ENCODE measurements around the gene AMZ2.
"Not testable (repeated sequence)": the region's sequence is repeated elsewhere in the genome, so short reads cannot be mapped to it uniquely, and the experiment has no call there.

The AMZ2 gene

GRCh38 chr17:68220786-68221185, 27.1 kb upstream of the AMZ2 start:
- H3K27me3 ChIP-seq (ENCODE audit: insufficient read depth, low read length); H3F3A ChIP-seq (ENCODE audit: insufficient read depth, low read length); H3K9me3 ChIP-seq (ENCODE audit: low read length); H2AFZ ChIP-seq (ENCODE audit: low read length); H3K9me2 ChIP-seq (ENCODE audit: low read depth, low read length); H3K79me2 ChIP-seq (ENCODE audit: insufficient read depth, low read length); H4K20me1 ChIP-seq (ENCODE audit: insufficient read depth, low read length): not testable (repeated sequence)
- Histone ChIP-seq H3K36me3 (ENCODE audit: insufficient read depth, low read length) (peaks cover 17% of the 10 kb centered on the region; the same call in 1 of the 2 replicates), H3K27ac (ENCODE audit: low read depth, low read length, poor library complexity, severe bottlenecking) (peak overlapping the region; percentile 89), H3K9ac (ENCODE audit: low read length) (peak overlapping the region; percentile 28; the same call in 1 of the 2 replicates), H3K4me2 (ENCODE audit: low read length) (peak overlapping the region; percentile 59), H3K4me1 (ENCODE audit: insufficient read depth, low read length, severe bottlenecking) (peaks cover 74% of the 10 kb centered on the region), H3K4me3 (ENCODE audit: low read depth, low read length, poor library complexity, severe bottlenecking) (peak overlapping the region; percentile 11)

GRCh38 chr17:68221786-68222185, 26.1 kb upstream of the AMZ2 start:
- Histone ChIP-seq H3K4me2 (ENCODE audit: low read length) (peak overlapping the region; percentile 59), H3K79me2 (ENCODE audit: insufficient read depth, low read length) (no peaks in the 10 kb centered on the region), H3K9me2 (ENCODE audit: low read depth, low read length) (no peaks in the 10 kb centered on the region), H3K27ac (ENCODE audit: low read depth, low read length, poor library complexity, severe bottlenecking) (peak overlapping the region; percentile 89), H3K9ac (ENCODE audit: low read length) (peak overlapping the region; percentile 60), H3K9me3 (ENCODE audit: low read length) (no peaks in the 10 kb centered on the region), H3K4me1 (ENCODE audit: insufficient read depth, low read length, severe bottlenecking) (peaks cover 78% of the 10 kb centered on the region), H3K4me3 (ENCODE audit: low read depth, low read length, poor library complexity, severe bottlenecking) (peak overlapping the region; percentile 50), H4K20me1 (ENCODE audit: insufficient read depth, low read length) (no peaks in the 10 kb centered on the region), H3F3A (ENCODE audit: insufficient read depth, low read length) (no peaks in the 10 kb centered on the region; the same call in 1 of the 2 replicates), H3K36me3 (ENCODE audit: insufficient read depth, low read length) (peaks cover 13% of the 10 kb centered on the region; the same call in 1 of the 2 replicates), H2AFZ (ENCODE audit: low read length) (no peak overlapping the region), H3K27me3 (ENCODE audit: insufficient read depth, low read length) (no peaks in the 10 kb centered on the region)
- no peak for TF ChIP-seq EZH2 (IDR thresholded peaks at IDR 0.05; ENCODE audit: borderline replicate concordance, low read length)
- no peak for TF ChIP-seq CTCF (IDR thresholded peaks at IDR 0.05; ENCODE audit: low read length)

- Histone ChIP-seq H3K27me3 (ENCODE audit: insufficient read depth, low read length) (no peaks in the 10 kb centered on the region), H3K4me3 (ENCODE audit: low read depth, low read length, poor library complexity, severe bottlenecking) (peak overlapping the region; percentile 50), H3K4me2 (ENCODE audit: low read length) (peak overlapping the region; percentile 59), H2AFZ (ENCODE audit: low read length) (no peak overlapping the region), H3K9ac (ENCODE audit: low read length) (peak overlapping the region; percentile 47; the same call in 1 of the 2 replicates), H3K9me3 (ENCODE audit: low read length) (no peaks in the 10 kb centered on the region), H3K79me2 (ENCODE audit: insufficient read depth, low read length) (no peaks in the 10 kb centered on the region), H3F3A (ENCODE audit: insufficient read depth, low read length) (no peaks in the 10 kb centered on the region; the same call in 1 of the 2 replicates), H3K4me1 (ENCODE audit: insufficient read depth, low read length, severe bottlenecking) (peaks cover 71% of the 10 kb centered on the region), H3K9me2 (ENCODE audit: low read depth, low read length) (no peaks in the 10 kb centered on the region), H4K20me1 (ENCODE audit: insufficient read depth, low read length) (no peaks in the 10 kb centered on the region), H3K36me3 (ENCODE audit: insufficient read depth, low read length) (peaks cover 13% of the 10 kb centered on the region; the same call in 1 of the 2 replicates), H3K27ac (ENCODE audit: low read depth, low read length, poor library complexity, severe bottlenecking) (peak overlapping the region; percentile 89)
- TF ChIP-seq EZH2 (IDR thresholded peaks at IDR 0.05; ENCODE audit: borderline replicate concordance, low read length): no peak
- no peak for TF ChIP-seq CTCF (IDR thresholded peaks at IDR 0.05; ENCODE audit: low read length)
Observed at GRCh38 chr17:68222606-68223005, 25.2 kb upstream of the AMZ2 start.

- not testable (repeated sequence) for H2AFZ ChIP-seq (ENCODE audit: low read length); H3K36me3 ChIP-seq (ENCODE audit: insufficient read depth, low read length); H4K20me1 ChIP-seq (ENCODE audit: insufficient read depth, low read length); H3F3A ChIP-seq (ENCODE audit: insufficient read depth, low read length); H3K79me2 ChIP-seq (ENCODE audit: insufficient read depth, low read length); H3K27me3 ChIP-seq (ENCODE audit: insufficient read depth, low read length); H3K9me2 ChIP-seq (ENCODE audit: low read depth, low read length); H3K9me3 ChIP-seq (ENCODE audit: low read length)
- peak overlapping the region; percentile 4; the same call in 1 of the 2 replicates for H3K9ac ChIP-seq (ENCODE audit: low read length)
- peak overlapping the region; percentile 33 for H3K4me3 ChIP-seq (ENCODE audit: low read depth, low read length, poor library complexity, severe bottlenecking)
- peak overlapping the region; percentile 91 for H3K27ac ChIP-seq (ENCODE audit: low read depth, low read length, poor library complexity, severe bottlenecking)
- peaks cover 81% of the 10 kb centered on the region for H3K4me1 ChIP-seq (ENCODE audit: insufficient read depth, low read length, severe bottlenecking)
- H3K4me2 ChIP-seq (ENCODE audit: low read length): peak overlapping the region; percentile 55; the same call in 1 of the 2 replicates
Observed at GRCh38 chr17:68225055-68225454, 22.8 kb upstream of the AMZ2 start.

- not testable (repeated sequence) for H3K36me3 ChIP-seq (ENCODE audit: insufficient read depth, low read length); H3K27me3 ChIP-seq (ENCODE audit: insufficient read depth, low read length); H3K9me2 ChIP-seq (ENCODE audit: low read depth, low read length); H3K4me2 ChIP-seq (ENCODE audit: low read length); H3F3A ChIP-seq (ENCODE audit: insufficient read depth, low read length); H2AFZ ChIP-seq (ENCODE audit: low read length); H4K20me1 ChIP-seq (ENCODE audit: insufficient read depth, low read length); H3K4me3 ChIP-seq (ENCODE audit: low read depth, low read length, poor library complexity, severe bottlenecking); H3K79me2 ChIP-seq (ENCODE audit: insufficient read depth, low read length); H3K9me3 ChIP-seq (ENCODE audit: low read length)
- H3K9ac ChIP-seq (ENCODE audit: low read length): peak overlapping the region; percentile 17; the same call in 1 of the 2 replicates
- H3K4me1 ChIP-seq (ENCODE audit: insufficient read depth, low read length, severe bottlenecking): peaks cover 51% of the 10 kb centered on the region
- H3K27ac ChIP-seq (ENCODE audit: low read depth, low read length, poor library complexity, severe bottlenecking): peak overlapping the region; percentile 59
Observed at GRCh38 chr17:68228039-68228680, 19.7 kb upstream of the AMZ2 start.

Measured in OCI-LY1 (cell line).